ENCODE results near the gene VEZF1.
A peak's percentile ranks its signal among the peaks of the same experiment; 100 is the strongest.

The VEZF1 gene

DNA sequence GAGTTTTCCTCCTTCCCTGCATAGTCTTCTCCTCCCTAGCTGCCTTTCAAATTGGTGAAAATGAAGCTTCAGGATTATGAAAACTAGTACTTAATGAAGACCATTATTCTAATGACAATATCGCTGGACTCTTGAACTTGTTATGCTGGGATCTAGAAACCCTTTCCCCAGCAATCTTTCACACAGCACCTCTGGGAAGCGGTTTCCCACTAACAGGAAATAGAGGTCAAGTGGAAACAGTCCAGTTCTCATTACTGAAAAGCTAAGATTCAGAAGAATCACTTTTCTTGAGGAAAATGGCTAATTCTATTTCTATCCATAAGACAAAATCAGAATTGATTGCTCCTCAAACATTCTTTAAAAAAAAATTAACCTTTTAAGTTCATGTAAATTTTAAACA, 2.0 kb upstream of the VEZF1 start:
- DNase-seq (ENCODE audit: low read depth), result no peak
- H3K4me3 ChIP-seq (ENCODE audit: low read depth, low read length), result no peak overlapping the region
- TF ChIP-seq, protein P1, sequence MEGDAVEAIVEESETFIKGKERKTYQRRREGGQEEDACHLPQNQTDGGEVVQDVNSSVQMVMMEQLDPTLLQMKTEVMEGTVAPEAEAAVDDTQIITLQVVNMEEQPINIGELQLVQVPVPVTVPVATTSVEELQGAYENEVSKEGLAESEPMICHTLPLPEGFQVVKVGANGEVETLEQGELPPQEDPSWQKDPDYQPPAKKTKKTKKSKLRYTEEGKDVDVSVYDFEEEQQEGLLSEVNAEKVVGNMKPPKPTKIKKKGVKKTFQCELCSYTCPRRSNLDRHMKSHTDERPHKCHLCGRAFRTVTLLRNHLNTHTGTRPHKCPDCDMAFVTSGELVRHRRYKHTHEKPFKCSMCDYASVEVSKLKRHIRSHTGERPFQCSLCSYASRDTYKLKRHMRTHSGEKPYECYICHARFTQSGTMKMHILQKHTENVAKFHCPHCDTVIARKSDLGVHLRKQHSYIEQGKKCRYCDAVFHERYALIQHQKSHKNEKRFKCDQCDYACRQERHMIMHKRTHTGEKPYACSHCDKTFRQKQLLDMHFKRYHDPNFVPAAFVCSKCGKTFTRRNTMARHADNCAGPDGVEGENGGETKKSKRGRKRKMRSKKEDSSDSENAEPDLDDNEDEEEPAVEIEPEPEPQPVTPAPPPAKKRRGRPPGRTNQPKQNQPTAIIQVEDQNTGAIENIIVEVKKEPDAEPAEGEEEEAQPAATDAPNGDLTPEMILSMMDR (conservative IDR thresholded peaks at IDR 0.05; ENCODE audit: low read depth, low read length), result no peak

DNA sequence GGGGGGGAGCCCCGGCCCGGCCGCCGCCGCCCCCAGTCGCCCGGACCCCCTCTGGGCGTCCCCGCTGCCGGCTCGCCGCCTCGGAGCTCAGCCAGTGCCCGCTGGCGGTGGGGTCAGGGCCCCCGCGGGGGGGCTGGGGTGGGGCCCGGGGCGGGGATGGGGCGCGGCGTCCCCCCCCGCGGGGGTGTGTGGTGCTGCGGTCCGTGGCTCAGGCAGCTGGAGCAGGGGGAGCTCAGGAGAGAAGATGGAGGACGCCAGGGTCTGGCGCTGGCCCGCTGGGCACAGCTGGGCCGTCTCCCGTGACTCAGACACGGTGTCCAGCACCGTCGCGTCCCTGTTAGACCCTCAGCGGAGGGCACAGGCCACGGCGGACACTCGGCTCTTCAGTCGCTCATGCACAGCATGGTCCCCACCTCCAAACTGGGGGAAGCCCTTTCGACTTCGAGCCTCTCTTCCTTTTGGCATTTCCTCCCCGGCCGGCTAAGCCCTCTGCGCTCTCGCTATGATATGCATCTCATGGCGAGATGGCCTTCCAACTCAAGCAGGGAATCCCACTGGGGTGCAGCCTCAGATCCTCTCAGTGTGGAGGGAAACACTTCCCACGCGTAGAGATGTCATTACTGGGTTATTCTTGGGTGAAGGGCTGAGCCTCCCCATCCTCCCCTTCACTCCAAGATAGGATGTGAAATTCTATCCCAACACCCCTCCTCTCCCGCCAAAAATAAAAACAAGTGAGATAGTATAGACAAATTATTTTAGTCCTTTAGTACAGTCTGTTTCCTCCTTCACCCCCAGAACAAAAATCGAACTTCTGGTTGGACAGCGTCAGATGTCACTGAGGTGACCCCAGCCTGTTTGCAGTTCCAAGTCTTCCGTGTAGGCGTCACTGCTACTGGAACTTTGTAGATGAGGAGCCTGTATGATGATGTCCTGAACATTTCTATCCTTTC, 522 bp upstream of the VEZF1 start:
- H3K4me3 ChIP-seq (ENCODE audit: low read depth, low read length), result peak overlapping the region; percentile 76
- TF ChIP-seq, protein P1 (conservative IDR thresholded peaks at IDR 0.05; ENCODE audit: low read depth, low read length), result peak; percentile 6
- peak; percentile 68 for DNase-seq (ENCODE audit: low read depth)

DNA sequence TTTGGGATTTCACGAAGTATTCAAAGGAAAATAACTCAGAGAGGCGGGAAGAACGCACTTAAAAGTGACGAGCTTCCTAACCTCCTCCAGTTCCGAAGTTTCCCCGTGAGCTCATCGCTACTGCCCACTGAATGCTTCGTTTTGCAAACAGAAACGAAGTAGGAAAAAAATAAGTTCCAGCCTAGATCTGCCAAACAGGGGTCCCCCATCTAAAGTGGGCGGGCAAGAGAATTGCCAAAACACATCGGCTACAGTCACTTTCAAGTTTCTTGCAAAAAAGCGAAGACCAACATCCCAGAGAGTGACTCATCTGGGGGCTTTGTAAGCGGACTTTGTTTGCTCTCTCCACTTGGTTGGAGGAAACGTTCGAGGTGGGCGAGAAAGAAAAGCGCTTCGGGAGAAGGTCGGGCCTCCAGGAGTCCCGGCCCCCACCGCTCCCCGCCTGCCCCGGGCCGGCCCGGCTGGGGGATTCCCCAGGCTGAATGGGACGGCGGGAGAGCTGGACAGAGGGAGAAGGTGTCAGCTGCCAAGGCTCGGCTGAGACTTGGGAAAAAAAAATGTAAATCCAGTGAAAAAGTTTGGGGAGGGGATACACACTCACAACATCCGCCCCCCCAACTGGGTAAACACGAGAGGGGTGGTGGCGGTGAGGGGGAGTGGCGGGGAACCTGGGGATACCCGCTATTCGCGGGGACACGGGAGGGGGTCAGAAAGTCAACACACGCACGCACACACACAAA, 1.0 kb downstream of the VEZF1 start:
- TF ChIP-seq, protein P1 (conservative IDR thresholded peaks at IDR 0.05; ENCODE audit: low read depth, low read length), result no peak
- peak overlapping the region; percentile 76 for H3K4me3 ChIP-seq (ENCODE audit: low read depth, low read length)
- DNase-seq (ENCODE audit: low read depth), result peak; percentile 77

DNA sequence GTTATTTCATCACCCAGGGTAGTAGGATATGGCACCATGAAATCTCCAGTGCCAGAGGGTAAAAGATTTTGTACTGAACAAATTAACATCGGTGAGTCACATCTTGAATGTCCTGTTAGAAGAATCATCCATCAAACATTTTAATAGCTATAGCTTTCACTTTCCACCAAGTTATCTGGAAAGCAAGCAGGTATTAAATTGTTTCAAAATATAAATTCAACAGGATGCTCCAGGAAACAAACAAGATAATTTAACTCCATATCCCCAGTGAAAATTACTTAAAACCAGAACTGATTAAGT, 2.4 kb downstream of the VEZF1 start:
- peak; percentile 25 for DNase-seq (ENCODE audit: low read depth)
- no peak overlapping the region for H3K4me3 ChIP-seq (ENCODE audit: low read depth, low read length)
- TF ChIP-seq, protein P1 (conservative IDR thresholded peaks at IDR 0.05; ENCODE audit: low read depth, low read length), result no peak

DNA sequence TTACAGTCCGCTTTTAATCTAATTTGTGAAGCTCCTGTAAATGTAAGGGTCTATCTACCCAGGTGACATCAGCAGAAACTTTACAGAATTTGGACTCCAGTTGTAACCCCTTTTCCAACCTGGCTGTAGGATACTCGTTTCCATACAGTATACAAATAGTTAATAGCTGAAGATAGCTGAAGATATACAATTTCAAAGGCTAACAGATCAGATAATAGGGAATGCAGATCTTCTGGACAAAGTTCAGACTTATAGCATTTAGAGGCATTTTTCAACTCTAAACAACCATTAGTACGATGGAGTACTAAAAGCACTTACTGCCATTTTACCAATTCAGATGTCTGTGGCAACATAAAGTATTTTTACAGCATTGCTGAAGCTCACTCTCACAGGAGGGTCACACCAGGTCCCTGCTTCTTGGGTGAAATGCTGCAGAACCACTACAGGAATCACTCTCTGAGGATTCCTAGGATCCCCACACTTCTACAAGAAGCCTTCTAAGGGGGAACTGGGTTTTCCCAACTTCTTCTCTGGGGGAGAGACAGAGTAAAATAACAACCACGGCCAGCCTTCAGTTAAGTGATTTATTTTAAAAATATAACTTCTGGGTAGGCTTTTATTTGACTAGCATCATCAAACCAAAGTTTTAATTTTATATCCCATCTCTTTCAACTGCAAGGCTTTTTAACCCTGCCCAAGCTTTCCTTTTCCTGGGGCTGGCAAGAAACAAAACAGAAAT, 2.9 kb downstream of the VEZF1 start:
- TF ChIP-seq, protein P1 (conservative IDR thresholded peaks at IDR 0.05; ENCODE audit: low read depth, low read length), result no peak
- H3K4me3 ChIP-seq (ENCODE audit: low read depth, low read length), result no peak overlapping the region
- DNase-seq (ENCODE audit: low read depth), result peak; percentile 38

DNA sequence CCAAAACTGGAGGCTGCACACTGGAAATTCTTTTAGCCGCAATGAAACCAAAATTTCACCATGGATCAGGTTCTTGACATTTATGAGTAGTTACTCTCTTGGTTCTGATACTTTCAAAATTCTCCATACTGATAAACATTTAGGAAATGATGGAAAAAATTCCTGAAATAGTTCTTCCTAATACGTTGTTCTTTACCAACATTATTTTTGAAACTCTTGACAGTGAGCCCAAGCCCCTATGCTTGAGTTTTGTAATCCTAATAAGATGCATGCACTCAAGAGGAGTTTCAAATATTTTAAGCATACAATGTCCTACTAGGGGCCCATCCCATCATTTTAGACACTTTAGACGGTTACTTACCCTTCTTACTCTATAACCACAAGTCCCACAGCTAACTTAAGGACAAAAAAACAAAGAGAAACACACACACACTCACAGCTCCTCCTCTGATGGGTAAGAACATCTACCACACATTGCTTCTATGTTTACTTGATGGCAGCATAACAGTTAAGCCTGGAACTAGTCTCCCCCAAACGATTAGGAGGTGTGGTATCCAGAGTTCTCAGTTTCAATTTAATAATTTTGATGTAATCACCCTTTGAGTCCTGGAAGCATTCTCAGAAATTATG, 3.7 kb downstream of the VEZF1 start:
- DNase-seq (ENCODE audit: low read depth), result peak; percentile 36
- TF ChIP-seq, protein P1 (conservative IDR thresholded peaks at IDR 0.05; ENCODE audit: low read depth, low read length), result no peak

More for the DNA sequence above, 3.7 kb downstream of the VEZF1 start:
- no peak overlapping the region for H3K4me3 ChIP-seq (ENCODE audit: low read depth, low read length)
